ENCODE results near the gene SPNS3. TPM values are rescaled to one million over a fixed set of nuclear protein-coding genes. Genes with fewer than 3 reads are reported as not detected.

SPNS3 gene
- total RNA-seq, 4 donors from 2014 or later: not detected

DNA sequence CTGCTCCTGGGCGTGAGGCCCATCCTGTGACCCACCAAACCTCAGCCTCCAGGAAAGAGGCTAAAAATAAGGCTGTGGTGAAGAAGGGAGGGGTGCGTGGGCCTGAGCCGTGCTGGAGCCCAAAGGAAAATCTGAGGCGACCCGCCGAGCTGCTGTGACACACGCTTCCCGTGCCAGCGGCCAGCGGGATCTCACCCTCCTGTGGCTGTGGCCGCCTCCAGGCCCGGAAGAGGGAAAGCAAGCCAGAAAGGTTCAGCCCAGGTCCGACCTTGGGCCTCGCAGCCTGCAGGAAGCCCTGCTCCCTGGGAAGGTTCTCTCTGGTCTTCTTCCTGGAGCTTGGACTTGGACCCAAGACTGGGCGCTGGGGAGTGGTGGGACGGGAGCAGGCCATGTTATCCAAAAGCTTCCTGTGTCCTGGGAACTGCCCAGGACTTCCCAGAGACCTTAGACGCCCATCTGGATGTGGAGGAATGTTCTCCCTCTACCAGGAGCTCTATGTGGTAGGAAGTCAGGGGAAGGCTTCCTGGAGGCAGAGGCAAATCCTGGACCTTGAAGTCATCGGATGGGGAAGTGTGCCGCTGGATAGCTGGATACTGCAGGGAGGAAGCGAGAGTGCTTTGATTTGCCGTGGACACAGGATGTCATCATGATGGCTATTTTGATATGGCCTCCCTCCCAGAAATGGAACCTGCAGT is 76.3 kb downstream of the SPNS3 start:
- Histone ChIP-seq H3K4me3 (no peak overlapping the region), H3K36me3 (no peaks in the 10 kb centered on the region), H3K9me3 (no peaks in the 10 kb centered on the region), H3K27me3 (no peaks in the 10 kb centered on the region), H3K4me1 (peaks cover 13 to 26% of the 10 kb centered on the region in 2 donors), H3K27ac (peak overlapping the region; percentile 13 to 68 (median 59))
- TF ChIP-seq CTCF (IDR thresholded peaks at IDR 0.05 in 4 of 5, conservative IDR thresholded peaks at IDR 0.05 in 1 of 5) (no peak), POLR2A (IDR thresholded peaks at IDR 0.05) (no peak)
- intact Hi-C loops (cut with DNase I; ENCODE audit: low total_unique reads): no loop called here
- peak in 1 of 2 donors; percentile 26 for ATAC-seq
- no peak for DNase-seq
- in situ Hi-C loops (cut with MboI; ENCODE audit: low sequenced_read_pairs in 4 of 4): no loop called here

- H3K27me3 ChIP-seq: no peaks in the 10 kb centered on the region
- no peak for TF ChIP-seq CTCF (IDR thresholded peaks at IDR 0.05 in 4 of 5, conservative IDR thresholded peaks at IDR 0.05 in 1 of 5)
- no peak for TF ChIP-seq POLR2A (IDR thresholded peaks at IDR 0.05)
- H3K27ac ChIP-seq: peak overlapping the region in 3 of 4 donors; percentile 57 to 68 (median 61)
- DNase-seq: no peak
- no peaks in the 10 kb centered on the region for H3K36me3 ChIP-seq
- no peak for ATAC-seq
- peaks cover 13 to 26% of the 10 kb centered on the region in 2 donors for H3K4me1 ChIP-seq
- no peaks in the 10 kb centered on the region for H3K9me3 ChIP-seq
- intact Hi-C loops (cut with DNase I; ENCODE audit: low total_unique reads): no loop called here
- no peak overlapping the region for H3K4me3 ChIP-seq
- in situ Hi-C loops (cut with MboI; ENCODE audit: low sequenced_read_pairs in 4 of 4): no loop called here
Observed at GRCh38 chr17:4510618-4510941, 76.8 kb downstream of the SPNS3 start.

DNA sequence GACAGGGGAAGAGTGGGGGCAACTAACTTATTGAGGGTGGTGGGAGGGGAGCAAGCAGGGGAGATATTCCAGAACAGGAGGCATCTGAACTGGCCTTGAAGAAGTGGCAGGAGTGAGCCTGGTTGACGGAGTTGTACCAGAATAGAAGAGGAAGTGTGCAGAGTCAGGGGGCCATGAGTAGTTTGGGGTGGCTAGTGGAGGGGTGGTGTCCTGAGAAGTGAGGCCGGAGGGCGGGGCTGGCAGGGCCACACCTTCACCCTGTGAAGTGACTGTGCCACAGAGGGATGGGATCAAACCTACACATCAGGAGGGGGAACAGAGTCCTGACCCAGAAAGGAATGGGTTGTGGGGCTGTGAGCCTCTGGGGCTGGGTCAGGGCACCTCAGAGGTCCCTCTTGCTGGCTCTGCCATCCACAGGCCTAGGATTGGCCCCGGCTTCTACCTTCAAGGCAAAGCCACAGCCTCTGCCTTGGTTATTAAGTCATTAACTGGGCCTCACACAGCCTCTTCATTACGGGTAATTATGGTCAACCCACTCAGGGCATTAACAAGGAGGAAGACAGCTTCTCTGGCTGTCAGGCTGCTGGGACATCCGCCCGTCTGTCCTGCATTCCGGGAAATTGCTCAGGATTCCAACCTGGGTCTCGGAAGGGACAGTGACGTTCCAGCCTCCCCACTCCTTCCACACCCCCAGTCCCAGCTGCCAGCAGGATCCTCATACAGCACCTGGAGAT is 77.6 kb downstream of the SPNS3 start:
- DNase-seq (no peak), ATAC-seq (no peak)
- Histone ChIP-seq H3K36me3 (no peaks in the 10 kb centered on the region), H3K27me3 (no peaks in the 10 kb centered on the region), H3K9me3 (no peaks in the 10 kb centered on the region), H3K27ac (peak overlapping the region in 3 of 4 donors; percentile 57 to 68 (median 61)), H3K4me1 (peaks cover 13 to 24% of the 10 kb centered on the region in 2 donors), H3K4me3 (no peak overlapping the region)
- no peak for TF ChIP-seq CTCF (IDR thresholded peaks at IDR 0.05 in 4 of 5, conservative IDR thresholded peaks at IDR 0.05 in 1 of 5)
- no peak for TF ChIP-seq POLR2A (IDR thresholded peaks at IDR 0.05)
- intact Hi-C loops (cut with DNase I; ENCODE audit: low total_unique reads): no loop called here
- in situ Hi-C loops (cut with MboI; ENCODE audit: low sequenced_read_pairs in 4 of 4): no loop called here

DNA sequence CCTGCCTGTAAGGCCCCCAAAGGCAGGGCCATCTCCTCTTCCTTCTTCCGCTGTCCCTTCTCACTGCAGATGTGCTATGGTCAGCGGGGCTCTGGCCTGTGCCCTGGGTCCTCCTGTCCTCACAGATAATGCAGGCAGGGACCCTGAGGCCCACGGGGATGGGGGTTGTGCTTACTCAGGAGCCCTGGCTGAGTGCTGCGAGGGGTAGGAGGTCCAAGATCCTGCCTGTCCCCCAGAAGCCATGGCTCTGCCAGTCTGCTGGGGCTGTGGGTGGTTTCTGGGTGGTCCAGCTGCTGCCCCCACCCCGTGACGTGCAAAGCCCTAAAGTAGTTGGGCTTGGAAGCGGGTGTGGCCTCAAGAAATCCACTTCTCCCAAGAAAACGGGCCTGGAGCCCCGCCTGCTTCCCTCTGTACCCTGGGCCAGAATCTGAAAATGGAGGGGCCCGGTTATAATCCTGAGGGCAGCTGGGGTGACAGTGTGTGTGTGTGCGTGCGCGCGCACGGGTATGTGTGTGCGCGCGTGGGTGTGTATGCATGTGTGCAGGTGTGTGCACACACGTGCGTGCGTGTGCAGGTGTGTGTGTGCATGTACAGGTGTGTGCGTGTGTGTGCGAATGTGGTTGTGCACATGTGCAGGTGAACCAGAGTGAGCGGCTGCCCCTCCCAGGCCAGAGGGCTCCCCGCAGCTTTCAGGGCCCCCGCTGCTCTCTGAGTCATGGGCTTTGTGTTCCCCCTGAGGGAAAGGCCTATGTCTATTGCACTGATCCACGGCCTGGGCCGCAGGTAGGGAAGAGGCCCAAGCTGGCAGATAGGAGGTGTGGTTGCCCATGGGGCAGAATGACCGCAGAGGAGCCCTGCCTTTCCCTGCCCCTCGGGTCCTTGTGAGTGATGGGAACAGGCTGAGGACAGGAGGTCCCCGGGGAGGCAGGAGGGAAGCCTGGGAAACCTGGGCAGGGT is 78.7 kb downstream of the SPNS3 start:
- H3K27ac ChIP-seq: peak overlapping the region in 1 of 4 donors; percentile 61
- TF ChIP-seq CTCF (IDR thresholded peaks at IDR 0.05 in 4 of 5, conservative IDR thresholded peaks at IDR 0.05 in 1 of 5): no peak
- no peak for TF ChIP-seq POLR2A (IDR thresholded peaks at IDR 0.05)
- no peaks in the 10 kb centered on the region for H3K36me3 ChIP-seq
- ATAC-seq: no peak
- no peaks in the 10 kb centered on the region for H3K27me3 ChIP-seq
- H3K4me3 ChIP-seq: no peak overlapping the region
- H3K4me1 ChIP-seq: peaks cover 5 to 16% of the 10 kb centered on the region in 2 donors
- in situ Hi-C loops (cut with MboI; ENCODE audit: low sequenced_read_pairs in 4 of 4): no loop called here
- DNase-seq: no peak
- intact Hi-C loops (cut with DNase I; ENCODE audit: low total_unique reads): no loop called here
- no peaks in the 10 kb centered on the region for H3K9me3 ChIP-seq

Data from gastrocnemius medialis (tissue), 4 donors.